ENCODE results near the gene P2RY6. TPM values are rescaled to one million over a fixed set of nuclear protein-coding genes. Genes with fewer than 3 reads are reported as not detected.

P2RY6 gene
- total RNA-seq, 1 experiment from 2014 or later = 0.15 TPM

DNA sequence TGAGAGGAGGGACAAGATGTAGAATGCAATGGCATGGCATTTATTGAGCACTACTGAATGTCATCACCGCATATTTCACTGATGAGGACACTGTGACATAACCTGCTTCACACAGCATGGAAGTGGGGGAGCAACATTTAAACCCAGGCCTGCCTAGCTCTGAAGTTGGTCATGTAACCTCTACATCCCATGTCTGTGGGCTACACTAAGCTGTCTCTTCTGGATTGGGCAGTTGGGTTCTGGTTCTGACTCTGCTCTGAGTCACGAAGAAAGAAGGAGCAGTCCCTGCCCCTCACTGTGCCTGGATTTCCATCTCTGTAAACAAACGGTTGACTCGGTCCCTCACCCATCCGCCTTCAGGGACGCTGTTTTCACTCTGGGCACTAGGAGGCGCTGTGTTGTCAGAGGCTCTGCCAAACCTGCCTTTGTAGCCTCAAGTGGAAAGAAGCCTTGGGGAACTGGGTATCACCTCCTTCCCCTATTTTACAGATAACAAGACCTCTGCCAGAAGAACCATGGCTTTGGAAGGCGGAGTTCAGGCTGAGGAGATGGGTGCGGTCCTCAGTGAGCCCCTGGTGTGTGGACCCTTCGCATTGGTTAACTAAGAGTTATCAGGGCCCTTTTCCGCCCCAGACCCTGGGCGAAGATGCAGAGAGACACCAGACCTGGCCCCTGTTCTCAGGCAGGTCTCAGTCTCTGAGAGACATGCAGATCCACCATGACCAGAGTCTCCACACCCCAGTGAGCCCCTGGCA, 23.3 kb downstream of the P2RY6 start:
- Histone ChIP-seq H3K79me2 (ENCODE audit: insufficient read depth, low read length) (no peaks in the 10 kb centered on the region), H3K27ac (ENCODE audit: low read depth, low read length) (no peak overlapping the region), H3K4me1 (ENCODE audit: control insufficient read depth in 1 of 2, insufficient read depth in 2 of 2, low read length in 2 of 2) (peaks cover 0 to 7% of the 10 kb centered on the region in 2 experiments; a peak in 2 of 4 replicates), H3K36me3 (ENCODE audit: control insufficient read depth in 1 of 2, insufficient read depth in 2 of 2, low read length in 2 of 2) (no peaks in the 10 kb centered on the region), H3K9ac (ENCODE audit: low read length) (no peak overlapping the region), H3K4me2 (ENCODE audit: low read length) (peak overlapping the region; percentile 47), H2AFZ (ENCODE audit: low read depth, low read length, poor library complexity, severe bottlenecking) (peak overlapping the region; percentile 37), H3K9me2 (ENCODE audit: insufficient read depth) (no peaks in the 10 kb centered on the region), H3K4me3 (replicated peaks in 1 of 2; ENCODE audit: low read depth in 1 of 2, low read length in 2 of 2) (no peak overlapping the region), H4K20me1 (ENCODE audit: insufficient read depth) (no peaks in the 10 kb centered on the region), H3K27me3 (ENCODE audit: insufficient read depth, low read length) (no peaks in the 10 kb centered on the region; the same call in 1 of the 2 replicates), H3K9me3 (ENCODE audit: control insufficient read depth in 1 of 2, insufficient read depth in 1 of 2, low read depth in 1 of 2, low read length in 2 of 2) (no peaks in the 10 kb centered on the region)
- ChIA-PET CTCF (interaction anchor here (1.2 to 1.7 kb wide), 5 partner anchors 12 to 98 kb away, joined by 3 to 8 read pairs (median 5); no protein-coding TSS in a partner anchor), RAD21 (ENCODE audit: low non-redundant PET in 1 of 2, low total read pairs in 2 of 2, uncharacterized antibody in 2 of 2, unreplicated experiment in 2 of 2) (no interaction called here), POLR2A (no interaction called here)
- peak; percentile 43 for DNase-seq (ENCODE audit: low read depth, low spot score)
- intact Hi-C loops (cut with micrococcal nuclease) = loop anchor here (1.0 kb wide), 1 partner anchor 40 kb away; no protein-coding TSS in a partner anchor
- BruUV-seq (replicated peaks) = no TSS peak
- no peak for TF ChIP-seq EZH2phosphoT487 (IDR thresholded peaks at IDR 0.05; ENCODE audit: borderline replicate concordance)
- peak; percentile 66 for TF ChIP-seq RAD21 (IDR thresholded peaks at IDR 0.05; ENCODE audit: low read depth)
- TF ChIP-seq YY1 (IDR thresholded peaks at IDR 0.05; ENCODE audit: extremely low read depth, insufficient replicate concordance, low read depth, low read length) = peak; percentile 55
- TF ChIP-seq, protein P1, sequence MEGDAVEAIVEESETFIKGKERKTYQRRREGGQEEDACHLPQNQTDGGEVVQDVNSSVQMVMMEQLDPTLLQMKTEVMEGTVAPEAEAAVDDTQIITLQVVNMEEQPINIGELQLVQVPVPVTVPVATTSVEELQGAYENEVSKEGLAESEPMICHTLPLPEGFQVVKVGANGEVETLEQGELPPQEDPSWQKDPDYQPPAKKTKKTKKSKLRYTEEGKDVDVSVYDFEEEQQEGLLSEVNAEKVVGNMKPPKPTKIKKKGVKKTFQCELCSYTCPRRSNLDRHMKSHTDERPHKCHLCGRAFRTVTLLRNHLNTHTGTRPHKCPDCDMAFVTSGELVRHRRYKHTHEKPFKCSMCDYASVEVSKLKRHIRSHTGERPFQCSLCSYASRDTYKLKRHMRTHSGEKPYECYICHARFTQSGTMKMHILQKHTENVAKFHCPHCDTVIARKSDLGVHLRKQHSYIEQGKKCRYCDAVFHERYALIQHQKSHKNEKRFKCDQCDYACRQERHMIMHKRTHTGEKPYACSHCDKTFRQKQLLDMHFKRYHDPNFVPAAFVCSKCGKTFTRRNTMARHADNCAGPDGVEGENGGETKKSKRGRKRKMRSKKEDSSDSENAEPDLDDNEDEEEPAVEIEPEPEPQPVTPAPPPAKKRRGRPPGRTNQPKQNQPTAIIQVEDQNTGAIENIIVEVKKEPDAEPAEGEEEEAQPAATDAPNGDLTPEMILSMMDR (IDR thresholded peaks at IDR 0.05 in 2 of 3, conservative IDR thresholded peaks at IDR 0.05 in 1 of 3; ENCODE audit: borderline replicate concordance in 1 of 3, insufficient read depth in 1 of 3, low read depth in 2 of 3, low read length in 2 of 3) = peak; percentile 82 to 99 (median 99)
- peak; percentile 89 for ATAC-seq

DNA sequence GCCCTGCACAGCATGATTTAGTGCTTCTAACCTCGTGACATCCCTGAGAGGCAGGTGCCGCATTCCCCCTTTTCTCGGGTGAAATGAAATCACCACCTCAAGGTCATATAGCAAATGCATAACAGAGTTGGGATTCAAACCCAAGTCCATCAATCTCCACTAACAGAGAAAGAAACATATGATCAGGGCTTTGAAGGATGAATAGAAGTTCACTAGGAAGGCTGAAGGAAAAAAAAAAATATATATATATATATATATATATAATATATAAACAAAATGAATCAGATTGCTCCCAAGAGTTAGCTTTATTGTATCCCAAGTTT, 23.8 kb downstream of the P2RY6 start:
- Histone ChIP-seq H3K4me1 (ENCODE audit: control insufficient read depth in 1 of 2, insufficient read depth in 2 of 2, low read length in 2 of 2) (peaks cover 0 to 7% of the 10 kb centered on the region in 2 experiments; a peak in 2 of 4 replicates), H2AFZ (ENCODE audit: low read depth, low read length, poor library complexity, severe bottlenecking) (no peak overlapping the region), H3K9ac (ENCODE audit: low read length) (no peak overlapping the region), H3K27ac (ENCODE audit: low read depth, low read length) (no peak overlapping the region), H4K20me1 (ENCODE audit: insufficient read depth) (no peaks in the 10 kb centered on the region), H3K79me2 (ENCODE audit: insufficient read depth, low read length) (no peaks in the 10 kb centered on the region), H3K27me3 (ENCODE audit: insufficient read depth, low read length) (no peaks in the 10 kb centered on the region; the same call in 1 of the 2 replicates), H3K9me2 (ENCODE audit: insufficient read depth) (no peaks in the 10 kb centered on the region), H3K4me3 (replicated peaks in 1 of 2; ENCODE audit: low read depth in 1 of 2, low read length in 2 of 2) (no peak overlapping the region), H3K36me3 (ENCODE audit: control insufficient read depth in 1 of 2, insufficient read depth in 2 of 2, low read length in 2 of 2) (no peaks in the 10 kb centered on the region), H3K9me3 (ENCODE audit: control insufficient read depth in 1 of 2, insufficient read depth in 1 of 2, low read depth in 1 of 2, low read length in 2 of 2) (no peaks in the 10 kb centered on the region), H3K4me2 (ENCODE audit: low read length) (no peak overlapping the region)
- DNase-seq (ENCODE audit: low read depth, low spot score) = no peak
- no peak for ATAC-seq
- ChIA-PET RAD21 (ENCODE audit: low non-redundant PET in 1 of 2, low total read pairs in 2 of 2, uncharacterized antibody in 2 of 2, unreplicated experiment in 2 of 2) (no interaction called here), POLR2A (no interaction called here), CTCF (interaction anchor here (1.2 kb wide), 1 partner anchor 98 kb away, joined by 3 read pairs; no protein-coding TSS in a partner anchor)
- no TSS peak for BruUV-seq (replicated peaks)
- intact Hi-C loops (cut with micrococcal nuclease) = loop anchor here (1.0 kb wide), 1 partner anchor 39 kb away; no protein-coding TSS in a partner anchor
- no peak for TF ChIP-seq RAD21 (IDR thresholded peaks at IDR 0.05; ENCODE audit: low read depth)
- TF ChIP-seq YY1 (IDR thresholded peaks at IDR 0.05; ENCODE audit: extremely low read depth, insufficient replicate concordance, low read depth, low read length) = no peak
- TF ChIP-seq, protein P2, sequence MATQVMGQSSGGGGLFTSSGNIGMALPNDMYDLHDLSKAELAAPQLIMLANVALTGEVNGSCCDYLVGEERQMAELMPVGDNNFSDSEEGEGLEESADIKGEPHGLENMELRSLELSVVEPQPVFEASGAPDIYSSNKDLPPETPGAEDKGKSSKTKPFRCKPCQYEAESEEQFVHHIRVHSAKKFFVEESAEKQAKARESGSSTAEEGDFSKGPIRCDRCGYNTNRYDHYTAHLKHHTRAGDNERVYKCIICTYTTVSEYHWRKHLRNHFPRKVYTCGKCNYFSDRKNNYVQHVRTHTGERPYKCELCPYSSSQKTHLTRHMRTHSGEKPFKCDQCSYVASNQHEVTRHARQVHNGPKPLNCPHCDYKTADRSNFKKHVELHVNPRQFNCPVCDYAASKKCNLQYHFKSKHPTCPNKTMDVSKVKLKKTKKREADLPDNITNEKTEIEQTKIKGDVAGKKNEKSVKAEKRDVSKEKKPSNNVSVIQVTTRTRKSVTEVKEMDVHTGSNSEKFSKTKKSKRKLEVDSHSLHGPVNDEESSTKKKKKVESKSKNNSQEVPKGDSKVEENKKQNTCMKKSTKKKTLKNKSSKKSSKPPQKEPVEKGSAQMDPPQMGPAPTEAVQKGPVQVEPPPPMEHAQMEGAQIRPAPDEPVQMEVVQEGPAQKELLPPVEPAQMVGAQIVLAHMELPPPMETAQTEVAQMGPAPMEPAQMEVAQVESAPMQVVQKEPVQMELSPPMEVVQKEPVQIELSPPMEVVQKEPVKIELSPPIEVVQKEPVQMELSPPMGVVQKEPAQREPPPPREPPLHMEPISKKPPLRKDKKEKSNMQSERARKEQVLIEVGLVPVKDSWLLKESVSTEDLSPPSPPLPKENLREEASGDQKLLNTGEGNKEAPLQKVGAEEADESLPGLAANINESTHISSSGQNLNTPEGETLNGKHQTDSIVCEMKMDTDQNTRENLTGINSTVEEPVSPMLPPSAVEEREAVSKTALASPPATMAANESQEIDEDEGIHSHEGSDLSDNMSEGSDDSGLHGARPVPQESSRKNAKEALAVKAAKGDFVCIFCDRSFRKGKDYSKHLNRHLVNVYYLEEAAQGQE (IDR thresholded peaks at IDR 0.05; ENCODE audit: low read depth) = no peak
- TF ChIP-seq POLR2AphosphoS5 (IDR thresholded peaks at IDR 0.05; ENCODE audit: low read depth, low read length) = no peak
- TF ChIP-seq, protein P1 (IDR thresholded peaks at IDR 0.05 in 2 of 3, conservative IDR thresholded peaks at IDR 0.05 in 1 of 3; ENCODE audit: borderline replicate concordance in 1 of 3, insufficient read depth in 1 of 3, low read depth in 2 of 3, low read length in 2 of 3) = no peak
- no peak for TF ChIP-seq TCF7L2 (IDR thresholded peaks at IDR 0.05; ENCODE audit: borderline replicate concordance, extremely low read depth, insufficient read depth, insufficient read length)
- no peak for TF ChIP-seq EZH2phosphoT487 (IDR thresholded peaks at IDR 0.05; ENCODE audit: borderline replicate concordance)

Measured in HCT116 (cell line).